Measurements from ENCODE around the gene TNIP1.

Gene TNIP1

GRCh38 chr5:151123897-151124751, 43.3 kb upstream of the TNIP1 start:
- DNase-seq (ENCODE audit: low read depth), result peak; percentile 41
- H3K4me3 ChIP-seq (replicated peaks; ENCODE audit: low read depth, low read length), result no peak overlapping the region

GRCh38 chr5:151122828-151123227, 42.0 kb upstream of the TNIP1 start:
- no peak for DNase-seq (ENCODE audit: low read depth)
- no peak overlapping the region for H3K4me3 ChIP-seq (replicated peaks; ENCODE audit: low read depth, low read length)
- no peak for TF ChIP-seq CTCF (IDR thresholded peaks at IDR 0.05; ENCODE audit: low read length, missing control alignments)

More at GRCh38 chr5:151123897-151124751, 43.3 kb upstream of the TNIP1 start:
- TF ChIP-seq CTCF (IDR thresholded peaks at IDR 0.05; ENCODE audit: low read length, missing control alignments), result no peak

- TF ChIP-seq CTCF (IDR thresholded peaks at IDR 0.05; ENCODE audit: low read length, missing control alignments), result no peak
- no peak for DNase-seq (ENCODE audit: low read depth)
- no peak overlapping the region for H3K4me3 ChIP-seq (replicated peaks; ENCODE audit: low read depth, low read length)
Observed at GRCh38 chr5:151121665-151122064, 40.8 kb upstream of the TNIP1 start.

- DNase-seq (ENCODE audit: low read depth), result no peak
- no peak for TF ChIP-seq CTCF (IDR thresholded peaks at IDR 0.05; ENCODE audit: low read length, missing control alignments)
Observed at GRCh38 chr5:151121095-151121494, 40.3 kb upstream of the TNIP1 start.

GRCh38 chr5:151118913-151119575, 38.2 kb upstream of the TNIP1 start:
- no peak for DNase-seq (ENCODE audit: low read depth)
- TF ChIP-seq CTCF (IDR thresholded peaks at IDR 0.05; ENCODE audit: low read length, missing control alignments), result no peak
- H3K4me3 ChIP-seq (replicated peaks; ENCODE audit: low read depth, low read length), result no peak overlapping the region

More at GRCh38 chr5:151121095-151121494, 40.3 kb upstream of the TNIP1 start:
- no peak overlapping the region for H3K4me3 ChIP-seq (replicated peaks; ENCODE audit: low read depth, low read length)

GRCh38 chr5:151115272-151115905, 34.6 kb upstream of the TNIP1 start:
- peak; percentile 98 for TF ChIP-seq CTCF (IDR thresholded peaks at IDR 0.05; ENCODE audit: low read length, missing control alignments)
- peak; percentile 68 for DNase-seq (ENCODE audit: low read depth)
- no peak overlapping the region for H3K4me3 ChIP-seq (replicated peaks; ENCODE audit: low read depth, low read length)

All from fibroblast of pulmonary artery (primary cell).